Mucosa of rectum (tissue), 2 donors: ENCODE measurements around the gene SCGB1A1.
A peak's percentile ranks its signal among the peaks of the same experiment; 100 is the strongest.

Experiments used
- H3K27ac ChIP-seq, 2 donors: one replicate each; pipeline ENCODE4 v1.7.0; 2013; ENCODE audit warnings: inconsistent platforms in 2 of 2, low read depth in 2 of 2, low read length in 2 of 2
- H3K27me3 ChIP-seq, 2 donors: one replicate each; pipeline ENCODE4 v1.7.0; 2013; ENCODE audit warnings: low read length in 2 of 2; ENCODE audit not compliant: control insufficient read depth in 2 of 2, insufficient read depth in 2 of 2
- H3K36me3 ChIP-seq, 2 donors: one replicate each; pipeline ENCODE4 v1.7.0; 2013; ENCODE audit warnings: low read length in 2 of 2; ENCODE audit not compliant: control insufficient read depth in 2 of 2, insufficient read depth in 2 of 2
- H3K4me1 ChIP-seq, 2 donors: one replicate each; pipeline ENCODE4 v1.7.0; 2013; ENCODE audit warnings: low read length in 2 of 2, mild to moderate bottlenecking in 1 of 2; ENCODE audit not compliant: control insufficient read depth in 2 of 2, insufficient read depth in 2 of 2
- H3K4me3 ChIP-seq, 2 donors: one replicate each; pipeline ENCODE4 v1.7.0; 2013; ENCODE audit warnings: low read length in 2 of 2
- H3K9ac ChIP-seq, 2 donors: one replicate each; pipeline ENCODE4 v1.7.0; 2013; ENCODE audit warnings: low read length in 2 of 2, low read depth in 1 of 2, mild to moderate bottlenecking in 1 of 2
- H3K9me3 ChIP-seq, 2 donors: one replicate each; pipeline ENCODE4 v1.7.0; 2013; ENCODE audit warnings: low read length in 2 of 2; ENCODE audit not compliant: control insufficient read depth in 2 of 2
- donor health status: healthy.
- donor health status: Normal muscosa, but diverticular disease.

Gene SCGB1A1

GRCh38 chr11:62458212-62459002, 39.6 kb downstream of the SCGB1A1 start:
- H3K27ac ChIP-seq, result peak overlapping the region; percentile 48 to 61
- no peaks in the 10 kb centered on the region for H3K9me3 ChIP-seq
- H3K27me3 ChIP-seq, result no peaks in the 10 kb centered on the region
- peak overlapping the region in 1 of 2 donors; percentile 7 for H3K4me3 ChIP-seq
- H3K9ac ChIP-seq, result peak overlapping the region in 1 of 2 donors; percentile 9
- H3K4me1 ChIP-seq, result peaks cover 5 to 20% of the 10 kb centered on the region in 2 donors
- H3K36me3 ChIP-seq, result no peaks in the 10 kb centered on the region

- H3K4me1 ChIP-seq, result peaks cover 5 to 20% of the 10 kb centered on the region in 2 donors
- no peaks in the 10 kb centered on the region for H3K9me3 ChIP-seq
- H3K9ac ChIP-seq, result no peak overlapping the region
- H3K27me3 ChIP-seq, result no peaks in the 10 kb centered on the region
- H3K27ac ChIP-seq, result peak overlapping the region; percentile 26 to 48
- H3K36me3 ChIP-seq, result no peaks in the 10 kb centered on the region
- peak overlapping the region in 1 of 2 donors; percentile 7 for H3K4me3 ChIP-seq
Measured at GRCh38 chr11:62459080-62459479, 40.2 kb downstream of the SCGB1A1 start.

- Histone ChIP-seq H3K27me3 (no peaks in the 10 kb centered on the region), H3K36me3 (no peaks in the 10 kb centered on the region), H3K9ac (no peak overlapping the region), H3K4me3 (no peak overlapping the region), H3K27ac (peak overlapping the region in 1 of 2 donors; percentile 41), H3K9me3 (no peaks in the 10 kb centered on the region), H3K4me1 (peaks cover 5 to 20% of the 10 kb centered on the region in 2 donors)
Measured at GRCh38 chr11:62461740-62462507, 43.1 kb downstream of the SCGB1A1 start.

- H3K27me3 ChIP-seq, result no peaks in the 10 kb centered on the region
- no peaks in the 10 kb centered on the region for H3K36me3 ChIP-seq
- H3K4me1 ChIP-seq, result peaks cover 5 to 20% of the 10 kb centered on the region in 2 donors
- peak overlapping the region in 1 of 2 donors; percentile 41 for H3K27ac ChIP-seq
- no peak overlapping the region for H3K9ac ChIP-seq
- H3K9me3 ChIP-seq, result no peaks in the 10 kb centered on the region
- H3K4me3 ChIP-seq, result no peak overlapping the region
Measured at GRCh38 chr11:62462508-62462892, 43.7 kb downstream of the SCGB1A1 start.

GRCh38 chr11:62463121-62463542, 44.3 kb downstream of the SCGB1A1 start:
- H3K9ac ChIP-seq, result no peak overlapping the region
- no peak overlapping the region for H3K27ac ChIP-seq
- H3K27me3 ChIP-seq, result no peaks in the 10 kb centered on the region
- H3K9me3 ChIP-seq, result no peaks in the 10 kb centered on the region
- H3K36me3 ChIP-seq, result no peaks in the 10 kb centered on the region
- no peak overlapping the region for H3K4me3 ChIP-seq
- H3K4me1 ChIP-seq, result peaks cover 5 to 19% of the 10 kb centered on the region in 2 donors

GRCh38 chr11:62464655-62465054, 45.8 kb downstream of the SCGB1A1 start:
- no peaks in the 10 kb centered on the region for H3K36me3 ChIP-seq
- no peaks in the 10 kb centered on the region for H3K27me3 ChIP-seq
- H3K4me3 ChIP-seq, result no peak overlapping the region
- peaks cover 0 to 6% of the 10 kb centered on the region in 2 donors for H3K4me1 ChIP-seq
- no peak overlapping the region for H3K9ac ChIP-seq
- H3K27ac ChIP-seq, result no peak overlapping the region
- no peaks in the 10 kb centered on the region for H3K9me3 ChIP-seq

GRCh38 chr11:62466444-62466843, 47.6 kb downstream of the SCGB1A1 start:
- Histone ChIP-seq H3K36me3 (no peaks in the 10 kb centered on the region), H3K27me3 (no peaks in the 10 kb centered on the region), H3K9ac (no peak overlapping the region), H3K4me1 (peaks cover 0 to 6% of the 10 kb centered on the region in 2 donors), H3K27ac (no peak overlapping the region), H3K4me3 (no peak overlapping the region), H3K9me3 (no peaks in the 10 kb centered on the region)

- Histone ChIP-seq H3K9me3 (no peaks in the 10 kb centered on the region), H3K4me1 (peaks cover 0 to 2% of the 10 kb centered on the region in 2 donors), H3K27ac (no peak overlapping the region), H3K9ac (no peak overlapping the region), H3K36me3 (no peaks in the 10 kb centered on the region), H3K4me3 (no peak overlapping the region), H3K27me3 (no peaks in the 10 kb centered on the region)
Measured at GRCh38 chr11:62468577-62468976, 49.7 kb downstream of the SCGB1A1 start.

GRCh38 chr11:62471603-62472002, 52.8 kb downstream of the SCGB1A1 start:
- Histone ChIP-seq H3K9ac (no peak overlapping the region), H3K27ac (no peak overlapping the region), H3K9me3 (no peaks in the 10 kb centered on the region), H3K4me1 (peaks cover 0 to 2% of the 10 kb centered on the region in 2 donors), H3K36me3 (no peaks in the 10 kb centered on the region), H3K4me3 (no peak overlapping the region), H3K27me3 (no peaks in the 10 kb centered on the region)
